Hepatic stellate cell (primary cell): ENCODE measurements around the gene TANC1.

ENCODE experiments used
- DNase-seq: peaks from one replicate; pipeline ENCODE4 v3.0.0; 2011; ENCODE audit warnings: low spot score

TANC1 gene

GRCh38 chr2:159118115-159118858 lies 149.8 kb downstream of the TANC1 start:
- peak; percentile 58 for DNase-seq

- DNase-seq: no peak
Measured at GRCh38 chr2:159118859-159119500, 150.5 kb downstream of the TANC1 start.

DNA sequence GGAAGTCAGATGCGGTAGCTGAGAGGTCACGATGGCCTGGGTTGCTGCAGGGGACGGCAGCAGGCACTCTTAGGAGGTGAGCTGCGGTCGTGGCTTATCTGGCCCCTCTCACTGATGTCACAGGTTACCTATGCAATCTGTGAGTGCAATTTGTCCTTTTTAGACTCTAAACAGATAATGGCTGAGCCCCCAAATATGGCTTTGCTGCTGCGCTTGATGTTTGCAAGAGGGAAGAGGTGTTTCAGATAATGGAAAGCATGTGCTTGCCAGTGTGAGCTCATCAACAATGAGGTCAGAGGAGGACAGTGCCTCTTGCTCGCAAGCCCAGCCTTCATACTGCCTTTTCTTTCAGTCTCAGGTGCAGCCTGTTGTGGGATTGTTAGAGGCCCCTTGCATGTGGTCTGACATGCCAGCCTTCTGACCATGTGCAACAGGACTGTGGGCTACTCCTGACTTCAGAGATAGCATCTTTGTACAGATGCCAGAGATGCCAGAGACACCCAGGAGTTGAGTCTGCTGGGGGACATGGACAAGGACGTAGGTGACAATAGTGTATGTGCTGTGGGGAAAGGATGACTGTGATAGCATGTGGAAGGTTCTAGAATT lies 151.3 kb downstream of the TANC1 start:
- DNase-seq: no peak

GRCh38 chr2:159123786-159124185 lies 155.3 kb downstream of the TANC1 start:
- no peak for DNase-seq

- DNase-seq: peak; percentile 70
Measured at GRCh38 chr2:159124441-159124911, 156.0 kb downstream of the TANC1 start.

DNA sequence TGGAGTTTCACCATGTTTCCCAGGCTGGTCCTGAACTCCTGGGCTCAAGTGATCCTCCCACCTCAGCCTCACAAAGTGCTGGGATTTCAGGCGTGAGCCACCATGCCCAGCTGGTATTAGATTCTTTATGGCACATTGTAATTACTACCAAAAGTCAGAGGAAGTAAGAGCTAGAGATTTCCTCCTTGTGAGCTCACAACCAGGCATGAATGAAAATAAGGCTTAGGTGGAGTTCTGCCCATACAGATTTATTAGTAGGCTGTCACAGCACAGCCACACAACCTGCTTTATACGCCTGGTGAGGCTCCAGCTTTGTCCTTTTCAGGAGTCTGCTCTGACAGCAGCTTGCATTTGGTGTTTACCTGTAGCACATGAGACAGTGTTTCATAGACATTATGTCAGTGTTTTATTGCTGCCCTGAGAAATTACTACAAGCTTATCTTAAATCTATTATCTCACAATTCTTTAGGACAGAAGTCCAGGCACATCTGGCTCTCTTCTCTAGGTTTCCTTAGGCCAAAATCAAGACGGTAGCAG lies 156.6 kb downstream of the TANC1 start:
- no peak for DNase-seq

DNA sequence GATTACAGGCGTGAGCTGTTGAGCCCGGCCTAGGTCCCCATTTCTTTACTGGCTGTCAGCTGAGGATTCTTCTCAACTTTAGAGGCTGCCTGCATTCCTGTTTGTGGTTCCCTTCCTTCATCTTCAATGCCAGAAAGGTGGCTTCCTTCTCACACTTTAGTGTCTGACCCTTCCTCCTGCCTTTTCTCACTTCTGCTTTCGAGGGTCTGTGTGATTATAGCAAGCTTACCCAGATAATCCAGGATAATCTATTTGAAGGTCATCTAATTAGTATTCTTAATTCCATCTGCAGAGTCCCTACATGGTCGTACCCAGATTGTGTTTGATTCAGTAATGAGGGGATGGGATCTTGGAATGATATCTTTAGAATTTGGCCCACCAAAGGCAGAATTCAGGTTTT lies 157.4 kb downstream of the TANC1 start:
- DNase-seq: no peak

- DNase-seq: no peak
Measured at GRCh38 chr2:159126432-159127022, 158.1 kb downstream of the TANC1 start.

DNA sequence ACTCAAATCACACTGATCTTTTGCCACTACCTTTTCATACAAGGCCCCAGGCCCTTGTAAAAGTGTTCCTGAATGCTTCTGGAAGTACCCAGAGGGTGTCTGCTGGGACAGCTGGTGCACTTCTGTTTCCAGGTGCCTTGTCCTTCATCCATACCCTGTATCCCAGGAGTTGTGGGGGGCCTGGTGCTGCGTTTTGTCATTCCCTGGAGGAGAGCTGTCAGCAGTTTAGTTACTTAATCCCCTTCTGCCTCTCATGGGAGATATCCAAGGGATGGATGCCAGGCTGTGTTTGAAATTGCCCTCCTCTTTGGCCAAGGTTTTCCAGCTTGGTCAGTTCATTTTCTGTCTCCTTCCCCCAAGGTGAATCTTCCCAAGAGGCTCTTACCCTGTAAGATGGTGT lies 159.8 kb downstream of the TANC1 start:
- no peak for DNase-seq

DNA sequence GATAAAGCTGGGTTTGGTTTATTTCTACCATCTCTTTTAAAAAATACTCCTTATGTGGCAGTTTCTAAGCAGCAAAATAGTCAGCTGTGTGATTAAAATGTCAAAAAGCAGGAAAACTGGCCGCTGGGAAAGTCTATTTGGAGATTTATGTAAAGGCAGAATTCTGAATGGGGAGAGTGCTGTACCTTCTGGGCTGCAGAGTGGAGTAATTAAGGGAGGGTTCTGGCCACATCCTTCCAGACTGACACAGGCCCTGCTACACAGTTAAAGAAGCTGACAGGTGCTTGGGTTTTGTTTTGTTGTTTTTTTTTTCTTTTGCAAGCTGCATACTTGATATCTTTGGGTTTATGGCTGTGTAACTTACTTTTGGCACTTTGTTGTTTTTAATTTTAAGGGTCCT lies 160.8 kb downstream of the TANC1 start:
- DNase-seq: no peak

DNA sequence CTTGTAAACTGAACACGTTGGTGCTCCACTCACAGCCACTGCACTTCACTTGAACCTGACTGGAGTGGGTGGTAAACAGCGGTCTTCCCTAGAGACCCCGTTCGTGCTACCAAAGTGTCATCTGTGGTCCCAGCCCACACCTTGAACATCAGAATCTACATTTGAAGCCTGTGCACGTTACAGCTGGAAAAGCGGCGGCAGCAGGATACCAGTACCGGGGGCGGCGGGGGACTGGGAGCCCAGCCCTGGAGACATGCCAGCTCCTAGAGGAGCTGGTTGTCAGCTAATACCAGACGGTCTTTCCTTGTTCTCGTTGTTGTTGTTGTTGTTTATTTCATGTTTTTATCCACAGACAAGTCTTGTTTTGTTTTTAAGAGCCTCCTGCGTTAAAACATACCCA lies 161.4 kb downstream of the TANC1 start:
- DNase-seq: no peak

DNA sequence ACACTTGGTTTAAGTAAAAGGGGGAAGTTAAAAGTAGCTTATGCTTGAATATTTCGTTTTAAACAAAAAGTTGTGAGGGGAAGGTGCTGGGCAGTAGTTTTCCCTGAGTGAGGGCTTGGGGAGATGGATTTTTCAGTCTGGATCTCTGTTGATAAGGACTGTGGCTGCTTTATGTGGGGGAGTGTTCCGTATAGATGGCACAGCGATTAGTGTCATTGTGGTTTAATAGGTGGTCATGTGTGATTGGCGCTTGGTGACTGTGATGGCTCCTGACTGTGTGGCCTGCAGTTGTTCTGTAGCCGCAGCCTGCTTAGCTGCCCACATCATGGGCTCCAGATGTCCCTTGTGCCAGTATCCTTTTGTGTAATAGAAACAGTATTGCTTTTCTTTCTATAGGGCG lies 161.9 kb downstream of the TANC1 start:
- DNase-seq: no peak

- no peak for DNase-seq
Measured at GRCh38 chr2:159131267-159131913, 162.9 kb downstream of the TANC1 start.

DNA sequence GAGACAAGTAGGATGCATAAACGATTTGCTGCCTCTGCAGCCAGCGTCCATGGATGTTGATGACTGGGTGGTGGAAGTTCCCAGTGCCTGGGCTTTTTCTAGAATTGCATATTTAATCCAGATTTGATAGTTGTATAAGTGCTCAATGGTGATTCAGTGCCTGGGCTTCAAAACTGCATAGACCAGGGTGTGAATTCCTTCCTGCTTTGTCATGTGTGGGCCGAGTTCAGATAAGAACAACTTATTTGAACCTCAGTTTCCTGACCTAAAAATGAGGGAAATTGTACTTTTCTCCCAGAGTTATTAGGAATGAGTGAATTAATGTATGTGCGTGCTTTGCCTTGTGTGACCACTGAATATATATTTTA lies 163.5 kb downstream of the TANC1 start:
- peak; percentile 64 for DNase-seq

DNA sequence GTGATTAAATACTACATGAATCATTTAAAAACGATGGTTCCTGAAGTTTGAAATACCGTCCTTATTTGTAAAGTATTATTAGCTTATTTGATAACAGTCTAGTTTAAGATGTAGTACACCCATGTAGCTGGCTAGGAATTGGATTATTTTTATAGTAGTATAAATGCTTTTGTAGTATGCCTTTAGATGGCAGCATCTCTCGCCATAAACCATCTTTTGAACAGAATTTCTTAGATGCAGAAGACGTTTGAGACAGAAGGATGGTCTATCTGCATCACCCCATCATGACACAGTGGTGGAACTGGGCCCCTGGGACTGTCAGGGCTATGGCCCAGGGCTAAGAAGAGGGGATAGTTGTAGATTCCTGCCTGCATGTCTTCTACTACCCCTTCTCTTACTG lies 165.4 kb downstream of the TANC1 start:
- DNase-seq: peak; percentile 20

- DNase-seq: no peak
Measured at GRCh38 chr2:159134979-159135378, 166.5 kb downstream of the TANC1 start.

DNA sequence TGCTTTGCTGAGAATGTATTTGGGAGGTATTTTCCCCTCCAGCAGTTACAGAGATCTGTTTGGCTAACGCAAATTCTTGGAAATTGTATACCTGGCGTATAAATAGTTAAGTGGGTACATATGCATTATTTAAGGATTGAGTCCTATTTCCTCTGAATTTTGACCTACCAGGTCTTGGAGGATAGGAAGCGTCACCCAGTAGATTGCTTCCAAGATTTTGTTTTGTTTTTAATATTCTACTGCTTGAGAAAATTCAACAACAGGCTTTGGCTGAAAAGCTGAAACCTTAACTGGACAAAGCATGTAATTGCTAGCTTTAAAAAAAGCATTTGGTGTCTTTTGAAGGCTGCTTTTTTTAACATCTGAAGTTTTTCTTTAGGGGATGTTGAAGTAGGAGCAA lies 168.0 kb downstream of the TANC1 start:
- DNase-seq: no peak

GRCh38 chr2:159137511-159138241 lies 169.2 kb downstream of the TANC1 start:
- no peak for DNase-seq

DNA sequence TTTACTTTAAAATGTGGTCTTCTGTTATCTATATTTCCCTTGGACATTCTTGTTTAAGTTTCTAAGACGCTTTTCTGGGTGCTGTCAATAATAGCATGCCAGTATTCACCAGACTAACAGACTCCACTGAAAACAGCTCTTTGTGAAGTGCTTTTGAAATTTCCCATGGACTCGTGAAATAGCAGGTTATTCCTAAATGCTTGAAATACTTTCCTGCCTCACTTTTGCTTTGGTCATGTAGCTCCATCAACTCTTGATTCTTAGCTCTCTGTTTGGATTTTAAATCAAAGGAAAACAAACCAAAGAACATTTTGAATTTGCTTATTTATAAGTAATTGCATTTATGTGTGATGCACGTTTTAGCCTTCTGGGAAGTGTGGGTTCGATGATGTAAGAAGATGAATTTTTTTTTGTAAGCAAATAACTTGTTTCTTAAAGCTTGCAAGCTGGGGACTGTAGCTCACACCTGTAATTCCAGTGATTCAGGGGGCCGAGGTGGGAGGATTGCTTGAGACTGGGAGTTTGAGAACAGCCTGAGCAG lies 170.3 kb downstream of the TANC1 start:
- DNase-seq: no peak

- DNase-seq: no peak
Measured at GRCh38 chr2:159139216-159139933, 170.9 kb downstream of the TANC1 start.
